GM12874 (cell line): ENCODE results near the gene C12orf75.
A peak's percentile ranks its signal among the peaks of the same experiment; 100 is the strongest.

Experiments used
- CTCF ChIP-seq: IDR thresholded peaks from 2 replicates; pipeline ENCODE4 v1.5.1; 2011; ENCODE audit warnings: low read depth, mild to moderate bottlenecking, control low read depth, low read length, moderate library complexity; ENCODE audit not compliant: insufficient read depth

Gene C12orf75

GRCh38 chr12:105420046-105420445, 89.6 kb downstream of the C12orf75 start:
- no peak for TF ChIP-seq CTCF

GRCh38 chr12:105420659-105421240, 90.3 kb downstream of the C12orf75 start:
- TF ChIP-seq CTCF: peak; percentile 72
